HG03520 (cell line): ENCODE measurements around the gene MAP4K1.

Experiments
- ATAC-seq: cut with Tn5 transposase; IDR thresholded peaks from one replicate; pipeline ENCODE4 v1.9.1; 2021; ENCODE audit warnings: mild to moderate bottlenecking, moderate library complexity; ENCODE audit not compliant: unreplicated experiment

MAP4K1 gene

GRCh38 chr19:38549061-38549460, 68.7 kb downstream of the MAP4K1 start:
- no peak for ATAC-seq

- ATAC-seq = no peak
These were observed 70.3 kb downstream of the MAP4K1 start for GRCh38 chr19:38547421-38547820.

GRCh38 chr19:38545596-38545995, 72.2 kb downstream of the MAP4K1 start:
- ATAC-seq = no peak

GRCh38 chr19:38544569-38545315, 73.0 kb downstream of the MAP4K1 start:
- no peak for ATAC-seq

GRCh38 chr19:38543807-38544568, 73.8 kb downstream of the MAP4K1 start:
- ATAC-seq = no peak

- no peak for ATAC-seq
These were observed 74.4 kb downstream of the MAP4K1 start for GRCh38 chr19:38543286-38543806.

- ATAC-seq = no peak
These were observed 75.7 kb downstream of the MAP4K1 start for GRCh38 chr19:38542040-38542439.

- no peak for ATAC-seq
These were observed 78.0 kb downstream of the MAP4K1 start for GRCh38 chr19:38539751-38540150.

- no peak for ATAC-seq
These were observed 78.8 kb downstream of the MAP4K1 start for GRCh38 chr19:38538793-38539528.

- ATAC-seq = no peak
These were observed 79.4 kb downstream of the MAP4K1 start for GRCh38 chr19:38538386-38538785.
